Right lobe of liver (tissue), 4 donors: ENCODE data around the gene PSMC5.
"Not testable (repeated sequence)": the region's sequence is repeated elsewhere in the genome, so short reads cannot be mapped to it uniquely, and the experiment has no call there.

Source experiments
- POLR2A ChIP-seq: fragments of 450-650 bp; IDR thresholded peaks from one replicate; pipeline ENCODE4 v1.6.1; 2017; ENCODE audit warnings: antibody characterized with exemption, mild to moderate bottlenecking
- TF ChIP-seq, protein P1 (sequence below), 4 donors: fragments of 200-600 bp in 3 of 4; fragments of 450-650 bp in 1 of 4; IDR thresholded peaks; one replicate each; pipeline versions ENCODE4 v1.5.1 to v1.8.0; 2016 to 2022; ENCODE audit warnings: antibody characterized with exemption in 4 of 4, mild to moderate bottlenecking in 2 of 4
- donor health status: DM: no; HTN: no; CAD: no.
- donor health status: DM: no; HTN: no; CAD: no.
- donor health status: DM: no; HTN: yes; CAD: no.

DNA sequence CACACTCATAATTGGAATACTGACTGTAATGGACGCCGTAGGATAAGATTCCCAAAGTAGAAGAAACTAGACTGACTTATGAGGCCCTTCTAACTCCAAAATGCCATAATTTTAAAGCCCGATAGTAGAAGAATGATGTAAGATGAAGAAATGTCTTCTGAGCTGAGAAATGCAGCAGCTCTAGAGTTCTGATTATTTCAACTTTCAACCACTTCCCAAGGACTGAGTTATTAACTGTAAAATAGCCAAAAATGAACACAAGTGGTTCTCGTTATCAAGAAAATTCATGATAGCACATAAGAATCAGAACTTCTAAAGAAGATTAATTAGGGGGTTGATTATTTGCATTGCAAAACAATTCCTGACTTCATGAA is 43.0 kb downstream of the PSMC5 start:
- TF ChIP-seq, protein P1, sequence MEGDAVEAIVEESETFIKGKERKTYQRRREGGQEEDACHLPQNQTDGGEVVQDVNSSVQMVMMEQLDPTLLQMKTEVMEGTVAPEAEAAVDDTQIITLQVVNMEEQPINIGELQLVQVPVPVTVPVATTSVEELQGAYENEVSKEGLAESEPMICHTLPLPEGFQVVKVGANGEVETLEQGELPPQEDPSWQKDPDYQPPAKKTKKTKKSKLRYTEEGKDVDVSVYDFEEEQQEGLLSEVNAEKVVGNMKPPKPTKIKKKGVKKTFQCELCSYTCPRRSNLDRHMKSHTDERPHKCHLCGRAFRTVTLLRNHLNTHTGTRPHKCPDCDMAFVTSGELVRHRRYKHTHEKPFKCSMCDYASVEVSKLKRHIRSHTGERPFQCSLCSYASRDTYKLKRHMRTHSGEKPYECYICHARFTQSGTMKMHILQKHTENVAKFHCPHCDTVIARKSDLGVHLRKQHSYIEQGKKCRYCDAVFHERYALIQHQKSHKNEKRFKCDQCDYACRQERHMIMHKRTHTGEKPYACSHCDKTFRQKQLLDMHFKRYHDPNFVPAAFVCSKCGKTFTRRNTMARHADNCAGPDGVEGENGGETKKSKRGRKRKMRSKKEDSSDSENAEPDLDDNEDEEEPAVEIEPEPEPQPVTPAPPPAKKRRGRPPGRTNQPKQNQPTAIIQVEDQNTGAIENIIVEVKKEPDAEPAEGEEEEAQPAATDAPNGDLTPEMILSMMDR (IDR thresholded peaks at IDR 0.05): not testable (repeated sequence)
- not testable (repeated sequence) for TF ChIP-seq POLR2A
